K562 (cell line): ENCODE measurements around the gene NEDD4L. TPM values are rescaled to one million over a fixed set of nuclear protein-coding genes. Genes with fewer than 3 reads are reported as not detected.

Experiments
- ATAC-seq: fragments of 200-7000 bp; cut with Tn5 transposase; 3 replicates; pipeline ENCODE4 v1.9.1; 2020; ENCODE audit warnings: moderate library complexity
- BruUV-seq: library from RNA; stranded (reverse); fragments of 400-500 nt; replicated peaks from 2 replicates; lab custom pipeline; 2021; lab: Mats Ljungman, UMichigan
- CTCF ChIA-PET: fragments of 300-600 bp; formaldehyde crosslinking; extraction: SDS; loops from one replicate; lab custom pipeline; 2021; ENCODE audit warnings: low intra/inter-chr PET ratio; lab: Yijun Ruan, JAX
- POLR2A ChIA-PET: fragments of 300-600, 350-650 bp; sonication (Branson Sonifier 250); formaldehyde crosslinking; extraction: SDS; loops from one replicate; lab custom pipeline; 2021; ENCODE audit warnings: antibody characterized with exemption, inconsistent platforms; lab: Yijun Ruan, JAX
- DNase-seq, 4 experiments: peaks; one replicate each; pipeline versions ENCODE4 v3.0.0 to v3.0.0-alpha.2; 2011 to 2018; ENCODE audit warnings: low spot score in 3 of 4, mixed read lengths in 3 of 4; ENCODE audit errors: extremely low read depth in 1 of 4
- FAIRE-seq: peaks from 2 replicates; lab custom pipeline; 2011; peaks lifted over from hg19 to GRCh38; lab: Jason Lieb, UNC
- H2AFZ ChIP-seq: 2 replicates; pipeline ENCODE4 v1.6.0; 2011; ENCODE audit warnings: low read depth, low read length, control low read depth, inconsistent platforms
- H3K27ac ChIP-seq: fragments of 200-600 bp; 3 replicates; pipeline ENCODE4 v1.8.0; 2011; ENCODE audit warnings: low read depth, mild to moderate bottlenecking, control low read depth, inconsistent platforms, low read length, moderate library complexity, mixed read lengths; ENCODE audit errors: extremely low read depth
- H3K27me3 ChIP-seq, 2 experiments: fragments of 300-600 bp in 1 of 2; 2 replicates in 1 of 2; 3 replicates in 1 of 2; pipeline versions ENCODE4 v1.6.0 to v1.8.0; 2011; ENCODE audit warnings: inconsistent platforms in 2 of 2, low read length in 2 of 2, mild to moderate bottlenecking in 1 of 2, mixed read lengths in 1 of 2, moderate library complexity in 1 of 2; ENCODE audit not compliant: control insufficient read depth in 2 of 2, insufficient read depth in 2 of 2
- H3K36me3 ChIP-seq: fragments of 300-600 bp; 3 replicates; pipeline ENCODE4 v1.8.0; 2011; ENCODE audit warnings: mild to moderate bottlenecking, low read length, inconsistent platforms; ENCODE audit not compliant: control insufficient read depth, insufficient read depth
- H3K4me1 ChIP-seq, 2 experiments: fragments of 200-600 bp in 1 of 2; replicated peaks in 1 of 2; 2 replicates in 1 of 2; 3 replicates in 1 of 2; pipeline versions ENCODE4 v1.5.1 to v1.8.0; 2011; ENCODE audit warnings: inconsistent platforms in 2 of 2, low read length in 2 of 2, mild to moderate bottlenecking in 1 of 2, mixed read lengths in 1 of 2, moderate library complexity in 1 of 2; ENCODE audit not compliant: control insufficient read depth in 2 of 2, insufficient read depth in 2 of 2
- H3K4me2 ChIP-seq: 2 replicates; pipeline ENCODE4 v1.6.1; 2011; ENCODE audit warnings: low read length, control low read depth, inconsistent platforms, mixed read lengths; ENCODE audit not compliant: insufficient read depth
- H3K4me3 ChIP-seq: fragments of 200-600 bp; sonication (generic), shearing (Covaris generic); 2 replicates; pipeline ENCODE4 v1.5.1; 2016; ENCODE audit warnings: control low read depth, inconsistent platforms
- H3K79me2 ChIP-seq: fragments of 200-600 bp; 3 replicates; pipeline ENCODE4 v1.8.0; 2011; ENCODE audit warnings: low read length, inconsistent platforms; ENCODE audit not compliant: control insufficient read depth, insufficient read depth
- H3K9ac ChIP-seq, 2 experiments: 2 replicates each; pipeline versions ENCODE4 v1.6.0 to v1.6.1; 2011; ENCODE audit warnings: low read depth in 2 of 2, low read length in 2 of 2, control low read depth in 1 of 2, inconsistent platforms in 1 of 2, mild to moderate bottlenecking in 1 of 2, mixed read lengths in 1 of 2; ENCODE audit not compliant: insufficient read depth in 1 of 2
- H3K9me1 ChIP-seq: one replicate; pipeline ENCODE4 v1.6.0; 2011; ENCODE audit warnings: inconsistent platforms, mild to moderate bottlenecking, low read length, moderate library complexity; ENCODE audit not compliant: control insufficient read depth, insufficient read depth
- H3K9me3 ChIP-seq: replicated peaks from 2 replicates; pipeline ENCODE4 v1.5.1; 2011; ENCODE audit warnings: low read depth, low read length, inconsistent platforms; ENCODE audit not compliant: control insufficient read depth, insufficient read depth
- H4K20me1 ChIP-seq: replicated peaks from 2 replicates; pipeline ENCODE4 v1.6.1; 2011; ENCODE audit warnings: low read length, inconsistent platforms, mixed read lengths; ENCODE audit not compliant: control insufficient read depth, insufficient read depth
- BCOR ChIP-seq: fragments of 450-650 bp; IDR thresholded peaks from 2 replicates; pipeline ENCODE4 v1.6.1; 2016
- CBX1 ChIP-seq: sonication (generic); IDR thresholded peaks from 2 replicates; pipeline ENCODE4 v1.6.1; 2016; ENCODE audit warnings: antibody characterized with exemption, low read depth, mild to moderate bottlenecking
- CCAR2 ChIP-seq: fragments of 200-400 bp; formaldehyde crosslinking; IDR thresholded peaks from 2 replicates; pipeline ENCODE4 v1.6.1; 2017; ENCODE audit warnings: mild to moderate bottlenecking, low read depth, low read length
- DPF2 ChIP-seq: fragments of 450-650 bp; IDR thresholded peaks from 2 replicates; pipeline ENCODE4 v1.6.1; 2016
- JUN ChIP-seq, 2 experiments: sonication (generic) in 1 of 2; formaldehyde crosslinking in 1 of 2; IDR thresholded peaks; 2 replicates each; pipeline versions ENCODE4 v1.6.1 to v1.8.0; 2012 to 2022; ENCODE audit warnings: borderline replicate concordance in 2 of 2, mild to moderate bottlenecking in 2 of 2, improper control_type of control experiment in 1 of 2, low read depth in 1 of 2, low read length in 1 of 2, missing genetic modification reagents in 1 of 2
- PHF8 ChIP-seq: fragments of 200-600 bp; sonication (generic); IDR thresholded peaks from 2 replicates; pipeline ENCODE4 v1.6.1; 2012; ENCODE audit warnings: mixed run types, mild to moderate bottlenecking, inconsistent platforms, low read length, moderate library complexity, borderline replicate concordance
- SNRNP70 ChIP-seq: fragments of 200-400 bp; formaldehyde crosslinking; optimal IDR thresholded peaks from 2 replicates; pipeline ENCODE3; 2017; ENCODE audit warnings: low read depth, low read length
- ZNF133 ChIP-seq: fragments of 250-450 bp; sonication (Bioruptor Pico); IDR thresholded peaks from 2 replicates; pipeline ENCODE4 v1.4.0; 2020; ENCODE audit warnings: mild to moderate bottlenecking
- WGBS: fragments of 100-300 bp; shearing (Covaris generic); methylation state at CpG from one replicate; pipeline ENCODE4 v1.1.6; 2016; ENCODE audit warnings: low coverage, mixed read lengths; ENCODE audit not compliant: insufficient coverage; ENCODE audit errors: missing lambda C conversion rate; 5-methylcytosine and 5-hydroxymethylcytosine counted together
- in situ Hi-C: fragments of 300-500 bp; cut with MboI; formaldehyde crosslinking; loops from 4 replicates; pipeline ENCODE4 v1.15.0; 2018; ENCODE audit warnings: inconsistent platforms, mixed read lengths
- intact Hi-C: fragments of 100-400 bp; cut with micrococcal nuclease; formaldehyde crosslinking; loops from 2 replicates; pipeline ENCODE4 v1.14.2; 2022
- polyA plus RNA-seq, 8 experiments: library from polyadenylated mRNA; depleted of rRNA in 4 of 8; stranded (reverse) in 5 of 8; unstranded in 3 of 8; fragments of >200 nt; fragmentation: Nextera tagmentation in 2 of 8; fragmentation: Illumina TruSeq in 1 of 8; extraction: Ambion mirVana in 2 of 8; extraction: Trizol in 1 of 8; gene quantifications; 2 replicates each; pipeline versions ENCODE4 v1.2.1 to v1.2.3, GENCODE V29; 2011 to 2014; ENCODE audit warnings: inconsistent platforms in 1 of 8, missing spikeins in 1 of 8
- total RNA-seq, 7 experiments: library from RNA; depleted of rRNA in 6 of 7; stranded (reverse); fragments of >200 nt in 6 of 7; fragmentation: Illumina TruSeq in 2 of 7; extraction: Trizol in 2 of 7; gene quantifications; 2 replicates each; pipeline versions ENCODE4 v1.2.1 to v1.2.3, GENCODE V29; 2011 to 2021; ENCODE audit warnings: low replicate concordance in 1 of 7
- TF ChIP-seq, protein P1 (sequence below): sonication (generic); IDR thresholded peaks from 2 replicates; pipeline ENCODE4 v1.6.1; 2016
- TF ChIP-seq, protein P2 (sequence below): fragments of 450-650 bp; IDR thresholded peaks from 2 replicates; pipeline ENCODE4 v1.6.1; 2018; ENCODE audit warnings: mild to moderate bottlenecking, low read depth; ENCODE audit not compliant: partially characterized antibody

NEDD4L gene
- total and polyA plus RNA-seq, 9 of the 15 experiments (the other 6 are each of a cell fraction or from before 2014, with no cell fraction given) = 8.1 to 33.4 (median 19.9) TPM

DNA sequence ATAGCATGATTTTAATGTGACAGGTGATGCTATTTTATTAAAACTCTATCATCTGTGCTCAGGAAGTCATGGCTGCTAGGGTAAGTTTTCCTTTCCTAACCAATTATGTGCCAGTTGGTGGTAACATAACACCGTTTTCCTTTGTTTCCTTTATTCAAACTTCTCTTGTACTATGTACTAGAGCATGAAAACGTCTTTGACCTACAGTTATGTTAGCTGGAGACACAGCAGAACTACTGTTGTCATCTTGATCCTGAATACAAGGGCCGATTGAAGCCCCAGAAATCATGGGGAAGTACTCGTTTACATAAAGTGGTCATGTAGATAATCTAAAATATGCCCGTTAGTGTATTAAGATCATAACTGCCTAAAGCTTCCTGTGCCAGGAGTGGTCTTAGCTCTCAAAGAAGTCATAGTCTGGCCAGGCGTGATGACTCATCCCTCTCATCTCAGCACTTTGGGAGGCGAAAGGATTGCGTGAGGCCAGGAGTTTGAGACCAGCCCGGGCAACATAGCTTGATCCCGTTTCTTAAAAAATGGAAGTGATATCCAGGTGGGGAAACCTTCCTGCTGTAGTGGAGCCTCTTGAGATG is 20.5 kb downstream of the NEDD4L start (continued):
- TF ChIP-seq, protein P1, sequence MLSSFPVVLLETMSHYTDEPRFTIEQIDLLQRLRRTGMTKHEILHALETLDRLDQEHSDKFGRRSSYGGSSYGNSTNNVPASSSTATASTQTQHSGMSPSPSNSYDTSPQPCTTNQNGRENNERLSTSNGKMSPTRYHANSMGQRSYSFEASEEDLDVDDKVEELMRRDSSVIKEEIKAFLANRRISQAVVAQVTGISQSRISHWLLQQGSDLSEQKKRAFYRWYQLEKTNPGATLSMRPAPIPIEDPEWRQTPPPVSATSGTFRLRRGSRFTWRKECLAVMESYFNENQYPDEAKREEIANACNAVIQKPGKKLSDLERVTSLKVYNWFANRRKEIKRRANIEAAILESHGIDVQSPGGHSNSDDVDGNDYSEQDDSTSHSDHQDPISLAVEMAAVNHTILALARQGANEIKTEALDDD = peak; percentile 26; the same call in 1 of the 2 replicates
- TF ChIP-seq DPF2 (0 out of 2 replicates have a peak, but pooled peaks have one; percentile 29), JUN (IDR thresholded peaks at IDR 0.05; ENCODE audit: borderline replicate concordance, low read depth, low read length) (peak; percentile 54; the same call in 1 of the 2 replicates), JUN (CRISPR knock-in tag; IDR thresholded peaks at IDR 0.05; ENCODE audit: borderline replicate concordance) (no peak)

DNA sequence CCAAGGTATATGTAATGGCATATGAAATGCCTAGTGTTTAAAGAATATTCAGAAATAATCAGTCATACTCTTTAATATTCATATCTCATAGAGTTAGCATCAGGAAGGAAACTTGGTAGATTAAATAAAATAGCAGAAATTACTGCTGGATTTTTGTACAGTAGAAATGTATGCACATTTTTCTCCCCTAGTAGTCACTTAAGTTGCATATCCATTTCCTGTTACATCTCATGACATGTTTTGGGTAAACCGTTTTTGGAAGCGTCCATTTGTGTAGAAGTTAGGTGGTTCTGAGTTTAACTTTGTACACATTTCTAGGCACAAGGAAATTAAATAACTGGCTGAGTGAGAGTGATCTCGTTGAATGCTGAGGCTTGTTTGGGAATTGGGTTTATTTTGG is 21.9 kb downstream of the NEDD4L start:
- in situ Hi-C loops (no loop called here), intact Hi-C loops (no loop called here)
- no peak overlapping the region for H3K4me3 ChIP-seq
- no peak overlapping the region for H3K27ac ChIP-seq
- ATAC-seq = no peak
- no peak overlapping the region for H2AFZ ChIP-seq
- POLR2A ChIA-PET = no interaction called here
- no TSS peak for BruUV-seq
- peaks cover 6 to 22% of the 10 kb centered on the region in 2 experiments; a peak in 4 of 5 replicates for H3K4me1 ChIP-seq
- H4K20me1 ChIP-seq = 0 out of 2 replicates have a peak, but pooled peaks cover 3% of the 10 kb centered on the region
- H3K9me3 ChIP-seq = no peaks in the 10 kb centered on the region
- H3K79me2 ChIP-seq = peaks cover 17% of the 10 kb centered on the region; the same call in 2 of the 3 replicates
- H3K27me3 ChIP-seq = no peaks in the 10 kb centered on the region
- no peak for FAIRE-seq
- 73% methylated on average over 3 of the region's 3 CpGs for WGBS
- H3K9ac ChIP-seq = no peak overlapping the region
- no peak overlapping the region for H3K4me2 ChIP-seq
- H3K36me3 ChIP-seq = no peaks in the 10 kb centered on the region
- H3K9me1 ChIP-seq = no peaks in the 10 kb centered on the region
- TF ChIP-seq ZNF133 (CRISPR knock-in tag) (no peak), BCOR (no peak), SNRNP70 (no peak), PHF8 (no peak), CBX1 (no peak), CCAR2 (no peak)
- TF ChIP-seq, protein P2, sequence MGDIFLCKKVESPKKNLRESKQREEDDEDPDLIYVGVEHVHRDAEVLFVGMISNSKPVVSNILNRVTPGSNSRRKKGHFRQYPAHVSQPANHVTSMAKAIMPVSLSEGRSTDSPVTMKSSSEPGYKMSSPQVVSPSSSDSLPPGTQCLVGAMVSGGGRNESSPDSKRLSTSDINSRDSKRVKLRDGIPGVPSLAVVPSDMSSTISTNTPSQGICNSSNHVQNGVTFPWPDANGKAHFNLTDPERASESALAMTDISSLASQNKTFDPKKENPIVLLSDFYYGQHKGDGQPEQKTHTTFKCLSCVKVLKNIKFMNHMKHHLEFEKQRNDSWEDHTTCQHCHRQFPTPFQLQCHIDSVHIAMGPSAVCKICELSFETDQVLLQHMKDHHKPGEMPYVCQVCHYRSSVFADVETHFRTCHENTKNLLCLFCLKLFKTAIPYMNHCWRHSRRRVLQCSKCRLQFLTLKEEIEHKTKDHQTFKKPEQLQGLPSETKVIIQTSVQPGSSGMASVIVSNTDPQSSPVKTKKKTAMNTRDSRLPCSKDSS = no peak
- TF ChIP-seq, protein P1 = 0 out of 2 replicates have a peak, but pooled peaks have one; percentile 3
- CTCF ChIA-PET = no interaction called here
- DNase-seq = no peak
